Retinal pigment epithelial cell (primary cell): ENCODE measurements around the gene FRMD3.

Experiments used
- DNase-seq: peaks from one replicate; pipeline ENCODE4 v3.0.0-alpha.2; 2010; ENCODE audit warnings: low read depth
- H3K4me3 ChIP-seq: 2 replicates; pipeline ENCODE4 v1.5.1; 2011; ENCODE audit warnings: mild to moderate bottlenecking, low read length, control low read depth, moderate library complexity
- CTCF ChIP-seq: conservative IDR thresholded peaks from 2 replicates; pipeline ENCODE4 v1.5.1; 2011; ENCODE audit warnings: low read depth, low read length, control low read depth, inconsistent platforms

FRMD3 gene

DNA sequence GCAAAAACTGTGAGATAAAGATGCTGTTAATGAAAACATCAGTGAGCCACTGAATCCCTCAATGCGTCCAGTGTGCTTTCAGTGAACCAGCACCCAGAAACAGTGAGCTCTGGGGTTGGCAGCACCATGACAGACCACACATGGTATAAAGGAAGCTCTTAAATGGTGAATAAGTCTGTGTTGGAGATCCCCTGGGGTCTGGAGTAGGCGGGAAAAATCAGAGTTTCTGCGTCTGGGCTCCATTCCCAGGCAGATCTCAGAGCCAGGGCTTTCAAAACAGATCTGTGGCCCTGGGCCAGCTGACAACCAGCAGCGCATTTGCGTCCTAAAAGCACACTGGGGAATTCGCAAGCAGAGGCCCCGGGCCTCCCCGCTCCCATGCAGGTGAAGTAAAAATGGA lies 233.5 kb downstream of the FRMD3 start:
- TF ChIP-seq CTCF = no peak
- DNase-seq = no peak
- no peak overlapping the region for H3K4me3 ChIP-seq

DNA sequence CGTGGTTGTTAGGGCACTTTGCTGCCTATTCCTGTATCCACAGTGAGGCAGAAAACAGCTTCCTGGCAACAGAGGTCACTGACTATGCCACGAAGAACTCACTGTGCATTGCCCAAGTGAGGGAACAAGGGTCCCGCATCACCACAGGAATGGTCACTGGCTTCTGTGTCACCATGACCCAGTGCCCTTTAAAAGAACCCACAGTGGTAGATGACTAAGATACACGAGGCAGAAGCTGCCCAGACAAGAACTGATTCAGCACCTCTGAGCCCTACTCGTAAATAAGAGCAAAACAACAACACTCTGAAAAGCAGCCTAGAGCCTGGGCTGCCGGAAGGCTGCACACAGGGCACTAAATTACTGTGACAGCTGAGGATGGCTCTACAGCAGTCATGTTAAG lies 238.6 kb downstream of the FRMD3 start:
- no peak overlapping the region for H3K4me3 ChIP-seq
- DNase-seq = peak; percentile 30
- no peak for TF ChIP-seq CTCF

- no peak overlapping the region for H3K4me3 ChIP-seq
- no peak for DNase-seq
- TF ChIP-seq CTCF = no peak
These were observed 239.1 kb downstream of the FRMD3 start for GRCh38 chr9:83299094-83299493.

- no peak for DNase-seq
- no peak for TF ChIP-seq CTCF
- H3K4me3 ChIP-seq = no peak overlapping the region
These were observed 242.1 kb downstream of the FRMD3 start for GRCh38 chr9:83296123-83296522.

DNA sequence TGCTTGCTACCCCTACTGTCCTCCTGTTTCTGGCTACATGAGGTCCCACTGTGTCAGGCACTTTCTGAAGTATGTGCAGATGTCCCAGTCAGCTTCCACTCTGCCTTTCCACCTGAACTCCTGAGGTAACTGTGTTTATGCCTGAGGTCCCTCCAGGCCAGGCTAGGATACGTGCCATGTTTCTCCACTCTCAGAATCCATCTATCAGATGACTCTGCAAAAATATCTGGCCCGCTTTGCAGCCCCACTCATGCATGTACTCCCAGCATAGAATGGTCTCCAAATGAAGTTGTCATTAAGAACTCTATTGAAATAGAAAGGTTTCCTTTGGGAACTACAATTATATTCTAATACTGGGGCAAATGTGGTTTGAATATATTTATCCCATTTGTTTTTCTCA lies 243.4 kb downstream of the FRMD3 start:
- no peak overlapping the region for H3K4me3 ChIP-seq
- no peak for DNase-seq
- no peak for TF ChIP-seq CTCF

GRCh38 chr9:83291196-83291595 lies 247.0 kb downstream of the FRMD3 start:
- no peak for DNase-seq
- no peak for TF ChIP-seq CTCF
- H3K4me3 ChIP-seq = no peak overlapping the region

DNA sequence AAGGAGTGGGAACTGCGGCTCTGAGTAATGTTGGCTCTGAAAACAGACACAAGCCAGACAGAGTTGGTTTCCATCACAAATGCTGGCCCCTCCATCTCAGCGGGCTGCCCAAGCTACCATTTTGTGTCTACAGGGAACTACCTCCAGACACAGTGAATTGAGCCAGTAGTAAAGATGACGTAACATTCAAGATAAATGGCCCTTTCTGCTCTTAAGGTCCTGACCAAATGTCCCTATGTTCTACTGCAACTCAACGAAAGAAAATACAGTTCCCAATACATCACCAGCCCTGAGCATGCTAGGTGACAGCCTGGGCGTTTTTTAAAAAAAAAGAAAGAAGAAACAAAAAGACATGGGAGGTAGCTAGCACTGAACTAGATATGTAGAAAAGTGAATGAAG lies 247.5 kb downstream of the FRMD3 start:
- H3K4me3 ChIP-seq = no peak overlapping the region
- TF ChIP-seq CTCF = no peak
- DNase-seq = no peak
